ENCODE results near the gene MYH4. TPM values are rescaled to one million over a fixed set of nuclear protein-coding genes. Genes with fewer than 3 reads are reported as not detected.

The MYH4 gene
- total and polyA plus RNA-seq, 2 of the 4 experiments (the other 2 are of a cell fraction), result not detected

DNA sequence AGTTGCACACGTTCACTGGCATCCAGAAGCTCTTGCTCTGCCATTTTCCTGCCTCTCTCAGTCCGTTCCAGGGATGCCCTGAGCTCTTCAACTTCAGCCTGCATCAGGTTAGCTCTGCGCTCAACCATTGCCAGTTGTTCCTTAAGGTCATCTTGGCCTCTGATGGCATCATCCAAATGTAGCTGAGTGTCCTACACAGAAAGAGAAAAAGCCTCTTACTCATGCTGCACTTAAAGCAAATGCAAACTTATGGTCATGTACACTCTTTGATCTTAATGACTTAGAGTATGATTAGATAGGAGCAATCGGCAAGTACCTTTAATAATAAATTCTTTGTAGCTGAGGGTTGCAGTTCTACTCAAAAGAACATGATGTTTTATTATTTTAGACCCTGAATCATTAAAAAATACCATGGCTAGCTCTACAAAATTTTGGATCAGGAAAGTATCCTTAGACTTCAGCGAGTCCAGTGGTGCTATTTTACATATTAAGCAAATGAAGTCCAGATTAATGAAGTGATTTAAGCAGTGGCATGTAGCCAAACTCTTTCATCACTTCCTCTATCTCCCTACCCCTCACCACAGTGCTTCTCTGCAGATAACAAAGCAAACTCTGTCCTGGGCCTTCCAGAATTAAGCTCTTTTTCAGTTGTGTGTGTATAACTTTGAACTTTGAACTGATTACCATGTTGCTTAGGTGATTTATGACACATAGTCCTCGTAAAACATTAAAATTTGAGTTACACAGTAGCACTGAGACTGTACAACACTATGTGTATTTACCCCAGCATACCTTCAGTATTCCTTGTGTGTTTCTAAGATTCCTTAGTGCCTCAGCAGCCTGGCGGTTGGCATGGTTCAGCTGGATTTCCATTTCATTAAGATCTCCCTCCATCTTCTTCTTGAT, 22.1 kb downstream of the MYH4 start:
- Histone ChIP-seq H4K91ac (ENCODE audit: insufficient read depth, low read depth, low read length) (no peak overlapping the region), H2BK15ac (ENCODE audit: low read depth, low read length) (no peak overlapping the region), H3K4ac (ENCODE audit: low read depth, low read length) (no peak overlapping the region), H2BK5ac (ENCODE audit: low read depth, low read length, poor library complexity, severe bottlenecking) (no peak overlapping the region), H3K56ac (ENCODE audit: extremely low read depth, insufficient read depth, low read length) (no peak overlapping the region), H3K4me2 (ENCODE audit: low read depth, low read length) (no peak overlapping the region), H3K23ac (ENCODE audit: low read depth, low read length) (no peak overlapping the region), H3K4me1 (ENCODE audit: control insufficient read depth, insufficient read depth, low read length) (no peaks in the 10 kb centered on the region), H2AK5ac (ENCODE audit: low read depth, low read length) (no peak overlapping the region), H4K5ac (ENCODE audit: low read depth, low read length) (no peak overlapping the region), H2BK120ac (ENCODE audit: low read depth, low read length) (no peak overlapping the region), H2AFZ (replicated peaks; ENCODE audit: low read length, poor library complexity) (no peak overlapping the region), H3K9ac (ENCODE audit: low read depth, low read length) (no peak overlapping the region), H3K27ac (ENCODE audit: insufficient read depth, low read length) (no peak overlapping the region), H3K4me3 (ENCODE audit: insufficient read depth, low read depth, low read length) (no peak overlapping the region), H3K36me3 (ENCODE audit: control insufficient read depth, insufficient read depth, low read length) (no peaks in the 10 kb centered on the region), H4K20me1 (ENCODE audit: insufficient read depth, low read length) (no peaks in the 10 kb centered on the region), H2AK9ac (replicated peaks; ENCODE audit: low read depth, low read length, poor library complexity) (no peak overlapping the region), H3K27me3 (ENCODE audit: control insufficient read depth, insufficient read depth, low read length) (no peaks in the 10 kb centered on the region), H3K9me1 (ENCODE audit: insufficient read depth, low read length) (no peaks in the 10 kb centered on the region), H3K9me3 (ENCODE audit: control insufficient read depth, insufficient read depth, low read length) (no peaks in the 10 kb centered on the region), H2BK20ac (ENCODE audit: low read depth, low read length) (no peak overlapping the region), H3K18ac (ENCODE audit: low read depth, low read length) (no peak overlapping the region), H3K79me1 (ENCODE audit: low read depth in 1 of 2, low read length in 2 of 2) (no peaks in the 10 kb centered on the region), H3K14ac (replicated peaks; ENCODE audit: low read depth, low read length) (no peak overlapping the region), H4K8ac (ENCODE audit: low read depth in 2 of 2, low read length in 2 of 2) (no peak overlapping the region)
- no TSS peak for BruUV-seq (replicated peaks)
- ATAC-seq (ENCODE audit: low read depth) (no peak), DNase-seq (no peak)
- CTCF ChIA-PET, result interaction anchor here (0.9 kb wide), 1 partner anchor 21 kb away, joined by 3 read pairs; no protein-coding TSS in a partner anchor
- TF ChIP-seq NFE2L2 (IDR thresholded peaks at IDR 0.05; ENCODE audit: low read depth, low read length), result no peak
- TF ChIP-seq, protein P1, sequence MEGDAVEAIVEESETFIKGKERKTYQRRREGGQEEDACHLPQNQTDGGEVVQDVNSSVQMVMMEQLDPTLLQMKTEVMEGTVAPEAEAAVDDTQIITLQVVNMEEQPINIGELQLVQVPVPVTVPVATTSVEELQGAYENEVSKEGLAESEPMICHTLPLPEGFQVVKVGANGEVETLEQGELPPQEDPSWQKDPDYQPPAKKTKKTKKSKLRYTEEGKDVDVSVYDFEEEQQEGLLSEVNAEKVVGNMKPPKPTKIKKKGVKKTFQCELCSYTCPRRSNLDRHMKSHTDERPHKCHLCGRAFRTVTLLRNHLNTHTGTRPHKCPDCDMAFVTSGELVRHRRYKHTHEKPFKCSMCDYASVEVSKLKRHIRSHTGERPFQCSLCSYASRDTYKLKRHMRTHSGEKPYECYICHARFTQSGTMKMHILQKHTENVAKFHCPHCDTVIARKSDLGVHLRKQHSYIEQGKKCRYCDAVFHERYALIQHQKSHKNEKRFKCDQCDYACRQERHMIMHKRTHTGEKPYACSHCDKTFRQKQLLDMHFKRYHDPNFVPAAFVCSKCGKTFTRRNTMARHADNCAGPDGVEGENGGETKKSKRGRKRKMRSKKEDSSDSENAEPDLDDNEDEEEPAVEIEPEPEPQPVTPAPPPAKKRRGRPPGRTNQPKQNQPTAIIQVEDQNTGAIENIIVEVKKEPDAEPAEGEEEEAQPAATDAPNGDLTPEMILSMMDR (conservative IDR thresholded peaks at IDR 0.05; ENCODE audit: low read depth, low read length), result no peak
- TF ChIP-seq MAFK (IDR thresholded peaks at IDR 0.05; ENCODE audit: low read depth, low read length), result no peak
- POLR2A ChIA-PET (ENCODE audit: unreplicated experiment), result no interaction called here
- dilution Hi-C loops (cut with HindIII; ENCODE audit: low sequenced_read_pairs, unreplicated experiment), result no loop called here
- intact Hi-C loops (cut with micrococcal nuclease), result no loop called here
- in situ Hi-C loops (cut with MboI; ENCODE audit: low sequenced_read_pairs), result no loop called here
- 40% methylated on average over 2 of the region's 7 CpGs; no CpG with 5 or more reads in 1 of the 2 experiments for WGBS, 2 experiments (ENCODE audit: extremely low coverage in 2 of 2, insufficient read length in 1 of 2)
